Measurements from ENCODE around the gene SLC22A15. TPM values are rescaled to one million over a fixed set of nuclear protein-coding genes. Genes with fewer than 3 reads are reported as not detected.

The SLC22A15 gene
- total and polyA plus RNA-seq, 10 of the 15 experiments (the other 5 are each of a cell fraction or from before 2014, with no cell fraction given) = 0.05 to 2.8 (median 0.13) TPM; not detected in 1

- TF ChIP-seq ZBTB4 (CRISPR knock-in tag; IDR thresholded peaks at IDR 0.05) = no peak
- TF ChIP-seq KLF5 (IDR thresholded peaks at IDR 0.05; ENCODE audit: partially characterized antibody) = no peak
- TF ChIP-seq USF2 (IDR thresholded peaks at IDR 0.05; ENCODE audit: borderline replicate concordance, low read depth, low read length) = no peak
- no peak for TF ChIP-seq PBX3 (IDR thresholded peaks at IDR 0.05; ENCODE audit: insufficient replicate concordance, low read depth, low read length)
- no peak for TF ChIP-seq SMARCA5 (IDR thresholded peaks at IDR 0.05)
- no peak for TF ChIP-seq TCF7 (IDR thresholded peaks at IDR 0.05; ENCODE audit: borderline replicate concordance)
- no peak for TF ChIP-seq REST (IDR thresholded peaks at IDR 0.05; ENCODE audit: low read depth, low read length)
- no peak for TF ChIP-seq NKRF (conservative IDR thresholded peaks at IDR 0.05)
Observed at GRCh38 chr1:116026631-116027030, 50.3 kb downstream of the SLC22A15 start (continued).

Measured in GM12878 (cell line).